ENCODE data around the gene RUNDC1.
A peak's percentile ranks its signal among the peaks of the same experiment; 100 is the strongest.

The RUNDC1 gene

GRCh38 chr17:43042025-43042628 lies 61.8 kb downstream of the RUNDC1 start:
- TF ChIP-seq CTCF (conservative IDR thresholded peaks at IDR 0.05; ENCODE audit: low read length) (no peak), EZH2phosphoT487 (IDR thresholded peaks at IDR 0.05; ENCODE audit: borderline replicate concordance) (no peak)
- Histone ChIP-seq H3K27me3 (ENCODE audit: insufficient read depth, low read length, poor library complexity, severe bottlenecking) (no peaks in the 10 kb centered on the region), H4K20me1 (ENCODE audit: insufficient read depth, low read length, poor library complexity, severe bottlenecking) (no peaks in the 10 kb centered on the region), H3K4me1 (ENCODE audit: insufficient read depth, low read length, poor library complexity, severe bottlenecking) (peaks cover 9% of the 10 kb centered on the region), H3F3A (ENCODE audit: low read depth) (no peaks in the 10 kb centered on the region), H3K9me2 (replicated peaks; ENCODE audit: low read depth, low read length) (no peaks in the 10 kb centered on the region), H2AFZ (ENCODE audit: low read length) (no peak overlapping the region), H3K9me3 (ENCODE audit: insufficient read depth, low read depth, low read length) (no peaks in the 10 kb centered on the region), H3K4me2 (ENCODE audit: low read depth, low read length, poor library complexity, severe bottlenecking) (no peak overlapping the region), H3K9ac (ENCODE audit: low read depth, low read length, poor library complexity, severe bottlenecking) (peak overlapping the region; percentile 8), H3K36me3 (ENCODE audit: insufficient read depth, low read length) (peaks cover 9% of the 10 kb centered on the region; the same call in 1 of the 2 replicates), H3K4me3 (ENCODE audit: low read length, poor library complexity, severe bottlenecking) (no peak overlapping the region), H3K79me2 (ENCODE audit: insufficient read depth, low read length) (no peaks in the 10 kb centered on the region)

All from Loucy (cell line).